ENCODE results near the gene OR52A1.
A peak's percentile ranks its signal among the peaks of the same experiment; 100 is the strongest.

Gene OR52A1

DNA sequence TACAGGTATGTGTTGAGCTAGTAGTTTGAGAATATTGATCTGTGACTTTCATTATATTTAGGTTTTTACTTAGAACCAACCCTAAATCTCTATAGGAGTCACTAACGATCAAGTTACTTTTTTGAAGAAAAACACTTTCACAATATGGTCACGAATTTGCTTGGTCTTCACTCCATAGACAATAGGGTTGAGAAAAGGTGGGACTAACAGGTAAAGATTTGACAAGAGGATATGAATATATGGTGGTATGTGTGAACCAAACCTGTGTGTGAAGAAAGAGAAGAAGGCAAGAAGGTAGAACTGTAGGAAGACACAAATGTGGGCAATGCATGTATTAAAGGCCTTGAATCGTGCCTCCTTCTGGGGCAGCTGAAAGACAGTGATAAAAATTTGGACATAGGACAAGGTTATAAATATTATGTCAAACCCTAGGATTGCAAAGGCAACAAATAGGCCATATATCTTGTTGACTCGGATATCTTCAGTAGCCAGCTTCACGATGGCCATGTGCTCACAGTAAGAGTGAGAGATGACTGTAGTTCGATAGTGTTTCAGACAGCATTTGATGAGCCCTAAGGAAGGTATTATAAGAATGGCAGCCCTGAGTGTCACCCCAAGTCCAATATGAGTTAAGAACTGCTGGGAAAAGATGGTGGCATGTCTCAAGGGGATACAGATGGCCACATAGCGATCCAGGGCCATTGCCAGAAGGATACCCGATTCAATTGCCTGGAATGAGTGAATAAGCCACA, 22.8 kb downstream of the OR52A1 start:
- DNase-seq (ENCODE audit: low spot score) = no peak

DNA sequence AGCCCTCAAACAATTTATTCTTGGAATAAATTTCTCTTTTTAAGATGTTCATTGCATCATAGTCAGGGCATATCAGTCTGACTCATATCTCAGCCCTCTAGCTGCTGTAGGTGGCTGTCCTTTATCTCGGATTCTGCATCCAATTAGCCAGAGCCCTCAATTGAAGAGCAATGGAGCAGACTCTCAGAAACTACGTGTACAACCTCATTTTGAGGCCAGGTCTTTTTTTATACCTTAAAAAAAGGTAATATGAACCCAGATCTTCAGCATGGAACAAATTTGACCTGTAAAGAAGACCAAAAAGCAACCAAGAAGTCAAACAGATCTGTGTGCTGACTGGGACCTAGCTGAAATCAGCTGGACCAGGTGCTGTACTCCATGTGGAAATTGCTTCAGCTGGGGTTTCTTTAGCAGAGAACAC, 25.1 kb downstream of the OR52A1 start:
- DNase-seq (ENCODE audit: low spot score) = peak; percentile 31

- DNase-seq (ENCODE audit: low spot score) = no peak
These were observed 29.5 kb downstream of the OR52A1 start for GRCh38 chr11:5124891-5125620.

GRCh38 chr11:5123802-5124521, 30.6 kb downstream of the OR52A1 start:
- DNase-seq (ENCODE audit: low spot score) = peak; percentile 59

- no peak for DNase-seq (ENCODE audit: low spot score)
These were observed 35.7 kb downstream of the OR52A1 start for GRCh38 chr11:5118893-5119292.

- DNase-seq (ENCODE audit: low spot score) = no peak
These were observed 37.0 kb downstream of the OR52A1 start for GRCh38 chr11:5117588-5117987.

GRCh38 chr11:5115339-5115738, 39.2 kb downstream of the OR52A1 start:
- no peak for DNase-seq (ENCODE audit: low spot score)

DNA sequence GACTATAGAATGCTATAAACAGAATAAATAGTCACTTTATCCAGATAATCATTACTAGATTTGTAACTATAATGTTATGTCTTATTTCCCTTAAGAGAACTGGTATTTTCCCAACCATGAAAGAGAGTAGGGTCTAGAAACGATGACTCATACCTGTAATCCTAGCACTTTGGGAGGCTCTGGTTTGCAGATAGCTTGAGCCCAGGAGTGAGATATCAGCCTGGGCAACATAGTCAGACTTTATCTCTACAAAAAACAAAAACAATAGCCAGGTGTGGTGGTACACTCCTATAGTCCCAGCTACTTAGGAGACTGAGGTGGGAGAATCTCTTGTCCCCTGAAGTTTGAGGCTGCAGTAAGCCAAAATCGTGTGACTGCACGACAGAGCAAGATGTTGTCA, 47.3 kb downstream of the OR52A1 start:
- DNase-seq (ENCODE audit: low spot score) = no peak

GRCh38 chr11:5103066-5103465, 51.5 kb downstream of the OR52A1 start:
- DNase-seq (ENCODE audit: low spot score) = no peak

DNA sequence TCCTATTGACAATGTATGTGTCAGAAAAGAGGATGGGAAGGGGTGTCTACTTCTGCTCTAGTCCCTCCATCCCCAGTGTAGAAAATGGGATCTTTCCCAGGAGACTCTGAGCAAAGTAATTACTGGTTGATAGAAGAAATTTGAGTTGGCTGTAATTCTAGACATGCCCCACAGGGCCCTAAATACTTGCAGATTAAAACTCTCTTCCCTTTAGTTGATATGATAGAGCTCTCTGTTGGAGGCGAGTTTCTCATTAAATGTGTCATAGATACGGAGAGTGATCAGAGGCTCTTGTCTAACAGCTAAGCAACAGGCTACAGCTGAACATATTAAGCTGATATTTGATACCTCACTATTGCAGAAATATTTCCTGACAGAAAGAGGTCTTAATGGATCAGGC, 52.3 kb downstream of the OR52A1 start:
- DNase-seq (ENCODE audit: low spot score) = no peak

DNA sequence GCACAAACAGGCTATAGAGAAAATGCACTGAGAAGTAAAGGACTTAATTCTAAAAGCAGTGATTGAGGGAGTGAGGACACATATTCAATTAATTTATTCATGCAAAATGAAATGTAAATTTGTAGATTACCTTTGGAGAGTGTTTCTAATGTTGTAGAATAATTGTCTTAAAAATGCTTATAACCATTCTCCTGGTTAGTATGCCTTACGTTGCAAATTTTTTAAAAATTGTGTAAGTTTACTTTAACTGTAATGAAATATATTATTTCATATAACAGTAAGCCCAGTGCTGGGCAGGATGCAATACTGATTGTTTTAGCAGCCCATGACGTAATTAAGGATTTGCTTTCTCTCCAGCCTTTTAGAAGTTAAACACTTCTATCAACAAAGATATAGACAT, 58.5 kb downstream of the OR52A1 start:
- DNase-seq (ENCODE audit: low spot score) = no peak
